Activated T-cell treated with anti-CD3 and anti-CD28 coated beads, Interleukin-2, amount 50 U/mL, for 72 hours (primary cell): ENCODE data around the gene RFX4. TPM values are rescaled to one million over a fixed set of nuclear protein-coding genes. Genes with fewer than 3 reads are reported as not detected.

Experiments
- ATAC-seq, 2 donors: fragments of 150-1000 bp; cut with Tn5 transposase; replicated peaks in 1 of 2; 2 replicates each; pipeline ENCODE4 v1.10.0; 2021; ENCODE audit warnings: moderate library complexity in 2 of 2, mild to moderate bottlenecking in 1 of 2
- DNase-seq, 2 donors: peaks; one replicate each; pipeline ENCODE4 v3.0.0; 2021 to 2022; ENCODE audit warnings: mixed read lengths in 1 of 2
- H3K27ac Mint-ChIP-seq: one replicate; pipeline ENCODE4 v1.8.0; 2022; ENCODE audit warnings: mild to moderate bottlenecking, moderate library complexity, mixed read lengths
- H3K27me3 Mint-ChIP-seq: one replicate; pipeline ENCODE4 v1.8.0; 2022; ENCODE audit warnings: low read depth, mixed read lengths
- H3K36me3 Mint-ChIP-seq, 2 donors: one replicate each; pipeline ENCODE4 v1.8.0; 2022; ENCODE audit warnings: mixed read lengths in 2 of 2, mild to moderate bottlenecking in 1 of 2; ENCODE audit not compliant: insufficient read depth in 2 of 2
- H3K4me1 Mint-ChIP-seq: one replicate; pipeline ENCODE4 v1.8.0; 2022; ENCODE audit warnings: low read depth, mixed read lengths
- H3K4me3 Mint-ChIP-seq, 2 donors: one replicate each; pipeline ENCODE4 v1.8.0; 2022; ENCODE audit warnings: mild to moderate bottlenecking in 2 of 2, mixed read lengths in 2 of 2, moderate library complexity in 2 of 2
- H3K9me3 Mint-ChIP-seq, 2 donors: one replicate each; pipeline ENCODE4 v1.8.0; 2022; ENCODE audit warnings: mixed read lengths in 2 of 2
- total RNA-seq, 2 donors: library from RNA; stranded (reverse); gene quantifications; one replicate each; pipeline ENCODE4 v1.2.3, GENCODE V29; 2022

Gene RFX4
- total RNA-seq, 2 donors from 2014 or later: not detected

DNA sequence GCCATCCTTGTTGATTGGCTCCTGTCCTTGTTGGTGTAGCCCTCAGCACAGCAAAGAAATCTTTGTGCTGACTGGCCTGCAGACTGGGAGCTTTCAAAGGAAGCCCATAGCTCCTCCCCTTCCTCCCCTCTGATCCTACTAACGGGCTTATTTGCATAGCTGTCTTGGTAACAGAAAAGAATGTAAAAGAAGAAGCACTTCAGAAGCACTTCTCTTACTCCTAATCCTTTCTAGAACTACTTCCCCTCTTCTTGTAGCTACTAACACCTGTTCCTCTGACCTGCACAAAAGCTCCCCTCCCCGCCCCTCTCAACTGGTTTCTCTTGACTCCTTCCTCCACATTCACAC, 177.4 kb downstream of the RFX4 start:
- Mint-ChIP-seq H3K36me3 (no peaks in the 10 kb centered on the region), H3K27me3 (no peaks in the 10 kb centered on the region), H3K4me1 (peaks cover 17% of the 10 kb centered on the region), H3K9me3 (peaks cover 0 to 1% of the 10 kb centered on the region in 2 donors), H3K27ac (peak overlapping the region; percentile 86), H3K4me3 (peak overlapping the region; percentile 79)
- no peak for DNase-seq
- peak; percentile 66 to 89 for ATAC-seq

DNA sequence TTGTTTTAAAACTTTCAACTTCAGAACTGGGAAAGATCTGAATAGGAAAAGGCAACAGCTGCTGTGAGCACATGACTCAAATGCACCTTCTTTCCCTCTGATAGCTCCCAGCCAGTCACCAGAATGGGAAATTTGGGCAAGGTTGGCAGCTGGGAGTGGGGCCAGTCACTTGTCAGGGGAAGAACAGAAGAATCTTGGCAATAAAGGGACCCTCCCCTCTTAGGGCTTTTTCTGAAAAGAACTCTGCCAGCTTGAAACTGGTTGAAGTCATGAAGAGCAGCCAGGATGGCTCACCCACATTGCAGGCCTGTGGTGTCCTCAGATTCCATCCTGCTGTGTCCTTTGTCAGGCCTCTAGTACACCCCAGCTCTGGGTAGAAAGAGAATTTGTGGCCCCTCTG, 181.4 kb downstream of the RFX4 start:
- Mint-ChIP-seq H3K27ac (no peak overlapping the region), H3K9me3 (peaks cover 0 to 1% of the 10 kb centered on the region in 2 donors)
- no peak for ATAC-seq

DNA sequence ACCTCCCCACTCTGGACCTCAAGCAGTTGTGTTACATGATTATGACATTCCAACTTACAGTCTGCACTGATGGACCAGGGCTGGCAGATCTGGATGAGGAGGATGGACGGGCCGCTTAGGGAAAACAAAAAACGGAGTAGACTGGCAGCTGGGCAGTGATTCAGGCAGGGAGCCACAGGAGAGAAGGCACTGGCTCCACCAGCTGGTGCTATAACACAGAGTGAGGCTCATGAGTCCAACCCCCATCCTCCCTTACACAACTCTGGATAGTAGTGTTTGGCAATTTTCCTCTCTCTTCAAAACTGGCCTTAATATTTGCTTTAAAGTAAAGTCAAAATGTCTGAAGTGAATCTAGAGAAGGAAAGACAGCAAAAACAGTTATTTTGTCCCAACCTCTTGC, 181.9 kb downstream of the RFX4 start:
- no peaks in the 10 kb centered on the region for H3K36me3 Mint-ChIP-seq
- H3K9me3 Mint-ChIP-seq: peaks cover 0 to 1% of the 10 kb centered on the region in 2 donors
- DNase-seq (no peak), ATAC-seq (no peak)
- H3K4me3 Mint-ChIP-seq: no peak overlapping the region
- no peaks in the 10 kb centered on the region for H3K27me3 Mint-ChIP-seq
- H3K27ac Mint-ChIP-seq: no peak overlapping the region
- H3K4me1 Mint-ChIP-seq: peaks cover 37% of the 10 kb centered on the region

More for the DNA sequence above, 181.4 kb downstream of the RFX4 start:
- Mint-ChIP-seq H3K4me3 (no peak overlapping the region), H3K27me3 (no peaks in the 10 kb centered on the region), H3K4me1 (peaks cover 40% of the 10 kb centered on the region), H3K36me3 (no peaks in the 10 kb centered on the region)
- DNase-seq: no peak

DNA sequence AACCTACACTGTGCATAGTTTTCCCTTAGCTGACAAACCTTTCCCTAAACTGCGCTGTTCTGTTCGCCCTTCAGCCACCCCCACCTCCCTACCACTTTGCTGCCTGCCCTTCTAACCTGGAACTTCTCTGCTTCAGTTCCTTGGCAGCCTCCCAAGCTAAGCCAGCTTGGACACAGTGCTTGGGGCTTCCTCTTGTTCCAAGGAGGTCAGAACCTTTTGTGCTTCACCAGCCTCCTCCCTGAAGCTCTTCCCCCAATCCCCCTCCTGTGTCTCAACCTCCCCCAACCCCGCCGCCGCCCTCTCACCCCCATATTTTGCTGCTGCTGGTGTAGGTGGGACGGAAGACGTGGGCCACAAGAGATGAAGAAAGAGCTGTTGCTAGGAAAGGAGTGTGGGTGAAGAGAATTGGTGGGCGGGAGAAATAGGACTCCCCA, 183.6 kb downstream of the RFX4 start:
- DNase-seq (peak in 1 of 2 donors; percentile 12), ATAC-seq (peak; percentile 51 to 62)
- H3K9me3 Mint-ChIP-seq: no peaks in the 10 kb centered on the region
- H3K4me1 Mint-ChIP-seq: peaks cover 23% of the 10 kb centered on the region
- H3K4me3 Mint-ChIP-seq: peak overlapping the region; percentile 69 to 71
- H3K27me3 Mint-ChIP-seq: no peaks in the 10 kb centered on the region
- H3K27ac Mint-ChIP-seq: peak overlapping the region; percentile 78
- H3K36me3 Mint-ChIP-seq: no peaks in the 10 kb centered on the region

DNA sequence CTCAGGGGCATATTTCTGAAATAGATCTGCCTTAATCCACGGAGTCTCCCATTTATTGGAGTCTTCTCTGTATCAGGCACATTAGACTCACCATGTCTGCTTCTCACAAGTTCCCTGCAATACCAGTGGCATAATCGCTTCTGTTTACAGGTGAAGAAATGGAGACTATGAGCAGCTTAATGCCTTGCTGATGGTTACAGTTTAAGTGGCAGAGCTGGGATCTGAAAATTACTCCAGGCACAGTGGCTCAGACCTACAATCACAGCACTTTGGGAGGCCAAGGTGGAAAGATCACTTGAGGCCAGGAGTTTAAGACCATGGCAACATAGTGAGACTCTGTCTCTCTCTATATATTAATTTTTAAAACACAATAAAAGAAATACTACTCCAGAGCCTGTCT, 184.4 kb downstream of the RFX4 start:
- Mint-ChIP-seq H3K27ac (peak overlapping the region; percentile 78), H3K36me3 (no peaks in the 10 kb centered on the region)

DNA sequence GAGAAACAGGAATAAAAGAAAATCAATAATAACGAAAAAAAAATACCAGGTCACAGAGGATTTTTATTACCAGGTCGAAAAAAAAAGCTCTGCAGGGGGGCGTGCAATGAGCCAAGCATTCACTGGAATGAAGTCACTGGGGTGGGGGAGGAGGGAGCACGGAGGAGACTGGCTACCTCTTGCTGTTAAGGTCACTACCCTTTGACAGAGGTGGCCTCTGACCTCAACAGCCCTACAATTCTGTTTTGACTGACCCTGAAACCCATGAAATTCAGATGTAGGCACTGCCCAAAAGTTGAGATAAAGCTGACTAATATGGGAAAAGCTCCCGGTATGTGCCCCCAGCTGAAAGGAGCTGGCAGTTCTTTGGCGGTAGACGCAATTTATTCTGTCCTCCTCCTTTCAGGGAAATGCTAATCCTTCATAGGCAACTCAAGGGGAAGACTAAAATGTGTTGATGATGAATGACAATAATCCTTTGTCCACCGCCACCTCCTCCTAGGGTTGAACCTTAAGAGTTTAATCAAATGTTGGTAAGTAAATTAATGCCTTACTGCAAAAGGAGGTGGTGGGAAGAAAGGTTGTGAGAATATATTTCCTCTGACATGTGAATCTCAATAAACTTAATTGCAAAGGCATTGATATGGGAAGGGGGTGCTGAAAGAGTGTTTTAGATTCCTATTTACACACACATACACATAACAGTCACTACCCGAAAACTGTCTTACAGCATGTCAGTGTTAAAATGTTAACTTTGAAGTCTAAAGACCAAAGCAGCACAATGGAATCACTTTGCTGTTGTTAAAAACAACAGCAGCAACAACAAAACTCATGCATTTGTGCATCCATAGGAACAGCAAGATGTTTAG, 185.4 kb downstream of the RFX4 start:
- Mint-ChIP-seq H3K9me3 (no peaks in the 10 kb centered on the region), H3K27ac (no peak overlapping the region)
- no peak for ATAC-seq

More for the DNA sequence above, 184.4 kb downstream of the RFX4 start:
- Mint-ChIP-seq H3K4me1 (peaks cover 23% of the 10 kb centered on the region), H3K9me3 (no peaks in the 10 kb centered on the region), H3K27me3 (no peaks in the 10 kb centered on the region), H3K4me3 (peak overlapping the region; percentile 69 to 71)
- DNase-seq: no peak
- no peak for ATAC-seq

DNA sequence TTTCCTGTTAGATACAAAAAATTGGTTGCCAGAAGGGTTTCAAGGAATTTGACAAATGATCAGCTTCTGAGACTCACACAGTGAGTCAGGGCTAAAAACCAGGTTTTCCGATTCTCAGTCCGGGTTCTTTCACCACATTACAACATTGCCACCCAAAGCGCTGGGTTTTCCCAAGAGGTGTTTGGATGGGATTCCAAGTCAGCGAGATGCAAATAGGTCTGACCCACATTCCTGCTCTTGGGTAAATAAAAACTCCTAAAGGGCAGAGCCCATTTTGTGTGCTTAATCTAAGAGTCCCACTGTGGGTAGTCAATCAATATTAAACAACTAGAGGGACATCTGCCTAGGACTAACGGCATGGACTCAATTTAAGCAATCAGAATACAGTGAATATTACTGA, 186.3 kb downstream of the RFX4 start:
- Mint-ChIP-seq H3K4me1 (peaks cover 23% of the 10 kb centered on the region), H3K9me3 (no peaks in the 10 kb centered on the region), H3K27ac (no peak overlapping the region), H3K27me3 (no peaks in the 10 kb centered on the region), H3K4me3 (no peak overlapping the region), H3K36me3 (peaks cover 0 to 2% of the 10 kb centered on the region in 2 donors)
- ATAC-seq: no peak
- no peak for DNase-seq

More for the DNA sequence above, 185.4 kb downstream of the RFX4 start:
- H3K27me3 Mint-ChIP-seq: no peaks in the 10 kb centered on the region
- peak overlapping the region in 1 of 2 donors; percentile 47 for H3K4me3 Mint-ChIP-seq
- peaks cover 23% of the 10 kb centered on the region for H3K4me1 Mint-ChIP-seq
- H3K36me3 Mint-ChIP-seq: no peaks in the 10 kb centered on the region
- no peak for DNase-seq

DNA sequence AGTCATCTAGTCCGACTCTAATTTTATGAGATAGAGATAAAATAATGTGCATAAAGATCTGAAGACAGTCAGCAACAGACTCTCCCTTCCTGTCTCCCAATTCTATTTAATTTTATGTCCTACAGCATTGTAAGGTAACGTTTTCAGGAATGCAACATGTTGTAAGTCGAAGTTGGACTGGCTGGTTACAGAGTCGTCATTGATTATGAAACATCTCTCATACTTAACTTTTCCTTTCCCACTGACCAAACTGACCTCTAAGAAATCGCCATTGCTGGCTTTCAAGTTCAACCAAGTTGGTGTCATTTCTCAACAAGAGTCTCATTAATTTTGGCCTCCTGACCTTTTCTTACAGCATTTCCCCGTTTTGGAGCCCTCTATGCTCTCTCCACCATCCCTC, 186.7 kb downstream of the RFX4 start:
- no peak overlapping the region for H3K27ac Mint-ChIP-seq
- no peaks in the 10 kb centered on the region for H3K9me3 Mint-ChIP-seq
- no peaks in the 10 kb centered on the region for H3K27me3 Mint-ChIP-seq
- H3K4me1 Mint-ChIP-seq: peaks cover 23% of the 10 kb centered on the region
- DNase-seq: no peak
- H3K4me3 Mint-ChIP-seq: no peak overlapping the region
- no peak for ATAC-seq
- peaks cover 0 to 4% of the 10 kb centered on the region in 2 donors for H3K36me3 Mint-ChIP-seq

DNA sequence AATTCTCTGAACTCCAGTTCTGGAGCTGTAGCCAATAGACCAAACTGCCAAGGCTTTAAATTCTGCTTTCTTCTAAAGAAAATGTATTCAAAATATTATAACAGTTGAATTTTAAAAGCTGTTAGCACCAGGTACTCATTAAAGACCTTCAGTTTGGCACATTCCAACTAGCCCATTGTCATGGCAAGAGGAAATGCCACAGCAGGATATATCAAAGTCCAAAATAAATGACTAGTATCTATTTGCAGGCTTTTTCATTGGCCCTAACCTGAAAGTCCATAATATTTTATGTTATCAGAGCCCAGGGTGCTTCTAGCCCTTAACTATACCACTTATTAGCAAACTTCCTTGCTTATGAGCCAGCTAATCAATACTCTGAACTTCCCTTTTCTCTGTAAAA, 188.6 kb downstream of the RFX4 start:
- H3K4me1 Mint-ChIP-seq: peaks cover 34% of the 10 kb centered on the region
- H3K36me3 Mint-ChIP-seq: peaks cover 3 to 8% of the 10 kb centered on the region in 2 donors
- no peaks in the 10 kb centered on the region for H3K9me3 Mint-ChIP-seq
- DNase-seq (no peak), ATAC-seq (no peak)
- H3K4me3 Mint-ChIP-seq: no peak overlapping the region
- no peaks in the 10 kb centered on the region for H3K27me3 Mint-ChIP-seq
- H3K27ac Mint-ChIP-seq: no peak overlapping the region

DNA sequence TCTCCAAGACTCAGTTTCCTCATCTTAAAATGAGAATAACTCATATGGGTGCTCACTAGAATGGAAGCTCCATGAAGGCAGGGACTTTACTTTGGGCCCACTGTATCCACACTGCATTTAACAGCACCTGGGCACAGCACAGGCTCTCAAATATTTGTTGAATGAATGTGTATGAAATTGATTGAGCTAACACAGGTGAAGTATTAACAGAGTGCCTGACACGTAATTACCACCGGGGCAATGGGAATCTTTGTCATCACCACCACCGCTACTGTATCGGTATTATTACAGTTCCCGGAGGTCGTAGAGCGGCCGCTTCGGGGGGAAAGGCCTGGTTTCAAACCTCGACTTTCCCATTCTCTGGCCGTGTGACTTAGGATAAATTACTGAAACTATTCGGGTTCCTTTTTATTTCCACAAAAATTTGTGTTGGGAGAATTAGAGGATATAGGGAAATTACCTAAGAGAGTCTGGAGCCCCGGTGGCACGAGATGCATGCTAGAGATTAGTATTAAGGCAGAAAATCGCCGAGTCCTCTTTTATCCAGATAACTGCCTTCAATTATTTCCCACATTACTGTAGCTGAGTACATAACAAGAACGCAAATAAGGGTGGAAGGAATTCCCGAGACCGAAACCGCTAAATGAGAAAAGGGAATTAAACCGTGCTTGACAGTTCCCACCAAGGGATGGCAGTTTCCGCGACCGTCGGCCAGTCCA, 190.6 kb downstream of the RFX4 start:
- ATAC-seq: no peak
- no peaks in the 10 kb centered on the region for H3K27me3 Mint-ChIP-seq
- peaks cover 3 to 8% of the 10 kb centered on the region in 2 donors for H3K36me3 Mint-ChIP-seq
- H3K4me3 Mint-ChIP-seq: peak overlapping the region; percentile 95 to 99
- DNase-seq: no peak
- no peaks in the 10 kb centered on the region for H3K9me3 Mint-ChIP-seq
- H3K4me1 Mint-ChIP-seq: peaks cover 27% of the 10 kb centered on the region
- H3K27ac Mint-ChIP-seq: peak overlapping the region; percentile 93

DNA sequence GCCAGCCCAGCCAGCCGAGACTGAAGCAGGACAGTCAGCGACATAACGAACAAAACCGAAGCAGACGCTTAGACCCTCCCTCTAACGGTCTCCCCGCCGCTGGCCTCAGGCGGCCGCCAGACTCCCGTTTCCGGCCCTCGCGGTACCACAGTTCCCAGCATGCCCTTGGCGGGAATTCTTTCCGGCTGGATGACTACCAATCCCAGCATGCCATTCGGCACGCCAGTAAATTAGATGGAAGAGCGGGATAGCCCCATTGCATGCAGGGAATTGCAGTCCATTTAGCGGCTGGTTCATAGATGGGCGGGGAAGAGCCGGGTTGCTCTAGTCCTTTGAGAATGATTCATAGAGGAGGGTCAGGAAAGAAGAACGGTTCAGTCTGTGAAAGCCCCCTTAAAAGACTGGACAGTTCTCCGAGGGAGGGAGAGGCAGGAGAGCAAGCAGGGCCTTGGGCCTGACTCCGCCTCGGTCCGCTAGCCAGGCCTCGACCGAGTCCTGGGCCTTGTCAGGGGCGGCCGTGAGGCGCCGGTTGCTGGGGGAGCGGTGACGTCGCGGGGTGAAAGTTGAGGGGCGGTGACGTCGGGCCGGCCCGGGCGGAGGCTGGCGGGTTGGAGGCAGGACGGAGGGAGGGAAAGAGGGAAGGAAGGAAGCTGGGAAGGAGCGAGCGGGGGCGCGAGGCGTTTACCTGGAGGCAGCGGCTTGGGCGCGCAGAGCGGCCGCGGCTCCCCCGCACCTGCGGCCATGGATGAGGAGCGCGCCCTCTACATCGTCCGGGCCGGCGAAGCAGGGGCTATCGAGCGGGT, 191.4 kb downstream of the RFX4 start, which contains the start of gene RIC8B:
Gene RIC8B, plus strand, starts transcription at position 678 of the 803 bp plus-strand sequence. Its CDS starts 64 bp downstream, at position 742.
- H3K4me3 Mint-ChIP-seq: peak within 1 kb of the TSS; percentile 95 to 99
- ATAC-seq: peak; percentile 87 to 88
- H3K36me3 Mint-ChIP-seq: peaks cover 3 to 8% of the 10 kb centered on the region in 2 donors
- DNase-seq: peak; percentile 77 to 83
- H3K27ac Mint-ChIP-seq: peak within 1 kb of the TSS; percentile 93
- peaks cover 27% of the 10 kb centered on the region for H3K4me1 Mint-ChIP-seq
- H3K27me3 Mint-ChIP-seq: no peaks in the 10 kb centered on the region
- H3K9me3 Mint-ChIP-seq: no peaks in the 10 kb centered on the region

DNA sequence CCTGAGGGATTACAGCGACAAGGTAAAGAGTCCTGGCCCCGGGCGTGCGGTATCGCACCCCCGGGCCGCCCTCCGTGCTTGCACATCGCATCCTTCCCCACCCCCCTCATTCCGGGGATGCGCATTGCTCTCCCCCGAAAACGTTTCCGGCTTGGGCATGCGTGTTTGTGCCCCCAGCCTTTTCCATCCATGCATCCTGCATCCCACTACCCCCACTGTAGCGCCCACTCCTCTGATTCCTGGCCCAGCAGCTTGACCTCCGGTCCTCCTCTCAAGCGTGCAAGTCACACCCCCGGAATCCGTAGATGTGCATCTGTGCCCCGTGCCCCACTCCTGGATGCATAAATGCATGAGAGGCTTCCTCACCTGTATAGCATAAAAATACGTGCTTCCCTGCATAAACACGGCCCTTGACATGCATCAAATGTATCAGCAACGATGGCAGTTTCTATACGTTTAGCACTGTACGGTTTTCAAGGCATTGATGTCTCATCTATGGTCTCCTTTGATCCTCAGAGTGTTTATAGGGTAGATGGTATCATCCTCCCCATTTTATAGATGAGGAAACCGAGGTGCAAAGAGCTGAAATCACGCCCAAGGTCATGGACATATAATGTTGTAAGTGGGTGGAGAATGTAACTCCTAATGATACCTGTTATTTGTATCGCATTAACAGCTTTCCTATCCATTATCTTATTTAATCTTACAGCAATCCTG, 192.2 kb downstream of the RFX4 start:
- H3K27me3 Mint-ChIP-seq: no peaks in the 10 kb centered on the region

More for the DNA sequence above, 192.2 kb downstream of the RFX4 start:
- Mint-ChIP-seq H3K36me3 (peaks cover 3 to 8% of the 10 kb centered on the region in 2 donors), H3K4me1 (peaks cover 27% of the 10 kb centered on the region), H3K9me3 (no peaks in the 10 kb centered on the region), H3K4me3 (peak overlapping the region; percentile 95 to 99), H3K27ac (peak overlapping the region; percentile 89)
- ATAC-seq (peak in 1 of 2 donors; percentile 16), DNase-seq (peak in 1 of 2 donors; percentile 32)
